ENCODE data around the gene ATP9A.
"Not testable (repeated sequence)": the region's sequence is repeated elsewhere in the genome, so short reads cannot be mapped to it uniquely, and the experiment has no call there.

ATP9A gene

GRCh38 chr20:51792960-51793359 is 24.8 kb upstream of the ATP9A start:
- no peak for DNase-seq

- DNase-seq = no peak
Measured at GRCh38 chr20:51791626-51792025, 23.4 kb upstream of the ATP9A start.

GRCh38 chr20:51790256-51790655 is 22.1 kb upstream of the ATP9A start:
- no peak for DNase-seq

GRCh38 chr20:51789434-51789833 is 21.2 kb upstream of the ATP9A start:
- no peak for DNase-seq

GRCh38 chr20:51788822-51789221 is 20.6 kb upstream of the ATP9A start:
- DNase-seq = no peak

- DNase-seq = no peak
Measured at GRCh38 chr20:51784299-51784698, 16.1 kb upstream of the ATP9A start.

GRCh38 chr20:51778229-51778759 is 10.1 kb upstream of the ATP9A start:
- DNase-seq = not testable (repeated sequence)

GRCh38 chr20:51775241-51775640 is 7.1 kb upstream of the ATP9A start:
- DNase-seq = no peak

- DNase-seq = no peak
Measured at GRCh38 chr20:51772236-51772635, 4.0 kb upstream of the ATP9A start.

GRCh38 chr20:51769976-51770615 is 1.9 kb upstream of the ATP9A start:
- DNase-seq = no peak

GRCh38 chr20:51768759-51769517 is 748 bp upstream of the ATP9A start:
- no peak for DNase-seq

GRCh38 chr20:51766994-51767866 is 960 bp downstream of the ATP9A start:
- DNase-seq = peak; percentile 97

GRCh38 chr20:51765381-51765780 is 2.8 kb downstream of the ATP9A start:
- DNase-seq = not testable (repeated sequence)

- no peak for DNase-seq
Measured at GRCh38 chr20:51763965-51764602, 4.1 kb downstream of the ATP9A start.

- DNase-seq = peak; percentile 73
Measured at GRCh38 chr20:51760905-51761546, 7.2 kb downstream of the ATP9A start.

- no peak for DNase-seq
Measured at GRCh38 chr20:51759769-51760510, 8.2 kb downstream of the ATP9A start.

- no peak for DNase-seq
Measured at GRCh38 chr20:51758978-51759544, 9.1 kb downstream of the ATP9A start.

GRCh38 chr20:51757226-51757625 is 11.0 kb downstream of the ATP9A start:
- no peak for DNase-seq

- no peak for DNase-seq
Measured at GRCh38 chr20:51756653-51757052, 11.5 kb downstream of the ATP9A start.

GRCh38 chr20:51753220-51753619 is 15.0 kb downstream of the ATP9A start:
- not testable (repeated sequence) for DNase-seq

- DNase-seq = no peak
Measured at GRCh38 chr20:51752343-51752951, 15.7 kb downstream of the ATP9A start.
